ENCODE measurements around the gene APC. TPM values are rescaled to one million over a fixed set of nuclear protein-coding genes. Genes with fewer than 3 reads are reported as not detected.

Gene APC
- total RNA-seq, 1 experiment from 2014 or later = 24.0 TPM

DNA sequence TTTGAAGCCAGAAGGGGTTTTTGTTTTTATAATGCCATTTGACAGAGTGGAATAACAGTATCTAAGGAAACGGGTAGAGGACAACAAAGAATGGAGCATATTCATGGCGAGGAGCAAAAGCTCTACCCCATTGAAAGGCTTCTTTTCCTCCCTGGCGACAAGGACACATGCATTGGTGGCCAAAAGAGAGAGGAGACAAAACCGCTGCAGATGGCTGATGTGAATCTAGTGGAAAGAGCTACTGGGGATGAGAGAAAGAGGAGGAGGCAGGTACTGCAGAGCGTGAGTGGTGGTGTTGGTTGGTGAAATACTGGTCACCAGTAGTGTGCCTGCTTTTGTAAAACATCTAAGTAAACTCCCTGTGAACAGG, 491 bp downstream of the APC start:
- H3K9me2 ChIP-seq (ENCODE audit: insufficient read depth) = no peaks in the 10 kb centered on the region
- 0 out of 2 replicates have a peak overlapping the region, but pooled peaks have one; percentile 51 for H3K9ac ChIP-seq (ENCODE audit: low read length)
- CTCF ChIA-PET = interaction anchor here (1.8 kb wide), 1 partner anchor 19 kb away, joined by 5 read pairs; no protein-coding TSS in a partner anchor
- peaks cover 8% of the 10 kb centered on the region for H3K79me2 ChIP-seq (ENCODE audit: insufficient read depth, low read length)
- H3K36me3 ChIP-seq (ENCODE audit: control insufficient read depth in 1 of 2, insufficient read depth in 2 of 2, low read length in 2 of 2) = no peaks in the 10 kb centered on the region
- peak overlapping the region; percentile 91 for H3K4me2 ChIP-seq (ENCODE audit: low read length)
- peaks cover 0 to 13% of the 10 kb centered on the region in 2 experiments; a peak in 2 of 4 replicates for H3K4me1 ChIP-seq (ENCODE audit: control insufficient read depth in 1 of 2, insufficient read depth in 2 of 2, low read length in 2 of 2)
- POLR2A ChIA-PET = no interaction called here
- intact Hi-C loops (cut with micrococcal nuclease) = no loop called here
- H3K9me3 ChIP-seq (ENCODE audit: control insufficient read depth in 1 of 2, insufficient read depth in 1 of 2, low read depth in 1 of 2, low read length in 2 of 2) = no peaks in the 10 kb centered on the region
- TF ChIP-seq TCF7L2 (IDR thresholded peaks at IDR 0.05; ENCODE audit: borderline replicate concordance, extremely low read depth, insufficient read depth, insufficient read length) (no peak), RAD21 (IDR thresholded peaks at IDR 0.05; ENCODE audit: low read depth) (no peak), CEBPB (IDR thresholded peaks at IDR 0.05; ENCODE audit: low read depth) (no peak), POLR2A (IDR thresholded peaks at IDR 0.05; ENCODE audit: borderline replicate concordance, extremely low read depth, insufficient read depth, insufficient read length) (no peak), ELF1 (IDR thresholded peaks at IDR 0.05; ENCODE audit: borderline replicate concordance, low read depth) (no peak), EGR1 (IDR thresholded peaks at IDR 0.05; ENCODE audit: low read depth) (no peak), POLR2AphosphoS5 (IDR thresholded peaks at IDR 0.05; ENCODE audit: low read depth, low read length) (no peak), EZH2 (IDR thresholded peaks at IDR 0.05) (no peak), SRF (IDR thresholded peaks at IDR 0.05; ENCODE audit: low read depth) (no peak), SP1 (IDR thresholded peaks at IDR 0.05; ENCODE audit: low read depth) (no peak), JUND (IDR thresholded peaks at IDR 0.05) (no peak), YY1 (IDR thresholded peaks at IDR 0.05; ENCODE audit: extremely low read depth, insufficient replicate concordance, low read depth, low read length) (no peak), ZNF274 (IDR thresholded peaks at IDR 0.05; ENCODE audit: low read depth, low read length) (no peak), CBX3 (IDR thresholded peaks at IDR 0.05; ENCODE audit: low read depth) (no peak), SIN3A (IDR thresholded peaks at IDR 0.05; ENCODE audit: low read depth) (no peak)
- TF ChIP-seq, protein P1, sequence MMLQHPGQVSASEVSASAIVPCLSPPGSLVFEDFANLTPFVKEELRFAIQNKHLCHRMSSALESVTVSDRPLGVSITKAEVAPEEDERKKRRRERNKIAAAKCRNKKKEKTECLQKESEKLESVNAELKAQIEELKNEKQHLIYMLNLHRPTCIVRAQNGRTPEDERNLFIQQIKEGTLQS (IDR thresholded peaks at IDR 0.05) = no peak
- TF ChIP-seq, protein P2, sequence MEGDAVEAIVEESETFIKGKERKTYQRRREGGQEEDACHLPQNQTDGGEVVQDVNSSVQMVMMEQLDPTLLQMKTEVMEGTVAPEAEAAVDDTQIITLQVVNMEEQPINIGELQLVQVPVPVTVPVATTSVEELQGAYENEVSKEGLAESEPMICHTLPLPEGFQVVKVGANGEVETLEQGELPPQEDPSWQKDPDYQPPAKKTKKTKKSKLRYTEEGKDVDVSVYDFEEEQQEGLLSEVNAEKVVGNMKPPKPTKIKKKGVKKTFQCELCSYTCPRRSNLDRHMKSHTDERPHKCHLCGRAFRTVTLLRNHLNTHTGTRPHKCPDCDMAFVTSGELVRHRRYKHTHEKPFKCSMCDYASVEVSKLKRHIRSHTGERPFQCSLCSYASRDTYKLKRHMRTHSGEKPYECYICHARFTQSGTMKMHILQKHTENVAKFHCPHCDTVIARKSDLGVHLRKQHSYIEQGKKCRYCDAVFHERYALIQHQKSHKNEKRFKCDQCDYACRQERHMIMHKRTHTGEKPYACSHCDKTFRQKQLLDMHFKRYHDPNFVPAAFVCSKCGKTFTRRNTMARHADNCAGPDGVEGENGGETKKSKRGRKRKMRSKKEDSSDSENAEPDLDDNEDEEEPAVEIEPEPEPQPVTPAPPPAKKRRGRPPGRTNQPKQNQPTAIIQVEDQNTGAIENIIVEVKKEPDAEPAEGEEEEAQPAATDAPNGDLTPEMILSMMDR (IDR thresholded peaks at IDR 0.05 in 2 of 3, conservative IDR thresholded peaks at IDR 0.05 in 1 of 3; ENCODE audit: borderline replicate concordance in 1 of 3, insufficient read depth in 1 of 3, low read depth in 2 of 3, low read length in 2 of 3) = no peak
- TF ChIP-seq, protein P3, sequence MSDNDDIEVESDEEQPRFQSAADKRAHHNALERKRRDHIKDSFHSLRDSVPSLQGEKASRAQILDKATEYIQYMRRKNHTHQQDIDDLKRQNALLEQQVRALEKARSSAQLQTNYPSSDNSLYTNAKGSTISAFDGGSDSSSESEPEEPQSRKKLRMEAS (IDR thresholded peaks at IDR 0.05) = no peak
- TF ChIP-seq, protein P4, sequence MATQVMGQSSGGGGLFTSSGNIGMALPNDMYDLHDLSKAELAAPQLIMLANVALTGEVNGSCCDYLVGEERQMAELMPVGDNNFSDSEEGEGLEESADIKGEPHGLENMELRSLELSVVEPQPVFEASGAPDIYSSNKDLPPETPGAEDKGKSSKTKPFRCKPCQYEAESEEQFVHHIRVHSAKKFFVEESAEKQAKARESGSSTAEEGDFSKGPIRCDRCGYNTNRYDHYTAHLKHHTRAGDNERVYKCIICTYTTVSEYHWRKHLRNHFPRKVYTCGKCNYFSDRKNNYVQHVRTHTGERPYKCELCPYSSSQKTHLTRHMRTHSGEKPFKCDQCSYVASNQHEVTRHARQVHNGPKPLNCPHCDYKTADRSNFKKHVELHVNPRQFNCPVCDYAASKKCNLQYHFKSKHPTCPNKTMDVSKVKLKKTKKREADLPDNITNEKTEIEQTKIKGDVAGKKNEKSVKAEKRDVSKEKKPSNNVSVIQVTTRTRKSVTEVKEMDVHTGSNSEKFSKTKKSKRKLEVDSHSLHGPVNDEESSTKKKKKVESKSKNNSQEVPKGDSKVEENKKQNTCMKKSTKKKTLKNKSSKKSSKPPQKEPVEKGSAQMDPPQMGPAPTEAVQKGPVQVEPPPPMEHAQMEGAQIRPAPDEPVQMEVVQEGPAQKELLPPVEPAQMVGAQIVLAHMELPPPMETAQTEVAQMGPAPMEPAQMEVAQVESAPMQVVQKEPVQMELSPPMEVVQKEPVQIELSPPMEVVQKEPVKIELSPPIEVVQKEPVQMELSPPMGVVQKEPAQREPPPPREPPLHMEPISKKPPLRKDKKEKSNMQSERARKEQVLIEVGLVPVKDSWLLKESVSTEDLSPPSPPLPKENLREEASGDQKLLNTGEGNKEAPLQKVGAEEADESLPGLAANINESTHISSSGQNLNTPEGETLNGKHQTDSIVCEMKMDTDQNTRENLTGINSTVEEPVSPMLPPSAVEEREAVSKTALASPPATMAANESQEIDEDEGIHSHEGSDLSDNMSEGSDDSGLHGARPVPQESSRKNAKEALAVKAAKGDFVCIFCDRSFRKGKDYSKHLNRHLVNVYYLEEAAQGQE (IDR thresholded peaks at IDR 0.05; ENCODE audit: low read depth) = no peak
- H2AFZ ChIP-seq (ENCODE audit: low read depth, low read length, poor library complexity, severe bottlenecking) = no peak overlapping the region
- no peaks in the 10 kb centered on the region for H4K20me1 ChIP-seq (ENCODE audit: insufficient read depth)
- RAD21 ChIA-PET (ENCODE audit: low non-redundant PET in 1 of 2, low total read pairs in 2 of 2, uncharacterized antibody in 2 of 2, unreplicated experiment in 2 of 2) = no interaction called here
- ATAC-seq = peak; percentile 2; the same call in 1 of the 2 replicates
- H3K4me3 ChIP-seq (replicated peaks in 1 of 2; ENCODE audit: low read depth in 1 of 2, low read length in 2 of 2) = peak overlapping the region; percentile 58 to 63
- H3K27ac ChIP-seq (ENCODE audit: low read depth, low read length) = no peak overlapping the region
- no peaks in the 10 kb centered on the region for H3K27me3 ChIP-seq (ENCODE audit: insufficient read depth, low read length)
- BruUV-seq (replicated peaks) = TSS peak; percentile 51
- DNase-seq (ENCODE audit: low read depth, low spot score) = no peak
